ENCODE results near the gene GNG12. TPM values are rescaled to one million over a fixed set of nuclear protein-coding genes. Genes with fewer than 3 reads are reported as not detected.

GNG12 gene
- polyA plus RNA-seq, 3 donors: 94.0 to 104 (median 103) TPM

DNA sequence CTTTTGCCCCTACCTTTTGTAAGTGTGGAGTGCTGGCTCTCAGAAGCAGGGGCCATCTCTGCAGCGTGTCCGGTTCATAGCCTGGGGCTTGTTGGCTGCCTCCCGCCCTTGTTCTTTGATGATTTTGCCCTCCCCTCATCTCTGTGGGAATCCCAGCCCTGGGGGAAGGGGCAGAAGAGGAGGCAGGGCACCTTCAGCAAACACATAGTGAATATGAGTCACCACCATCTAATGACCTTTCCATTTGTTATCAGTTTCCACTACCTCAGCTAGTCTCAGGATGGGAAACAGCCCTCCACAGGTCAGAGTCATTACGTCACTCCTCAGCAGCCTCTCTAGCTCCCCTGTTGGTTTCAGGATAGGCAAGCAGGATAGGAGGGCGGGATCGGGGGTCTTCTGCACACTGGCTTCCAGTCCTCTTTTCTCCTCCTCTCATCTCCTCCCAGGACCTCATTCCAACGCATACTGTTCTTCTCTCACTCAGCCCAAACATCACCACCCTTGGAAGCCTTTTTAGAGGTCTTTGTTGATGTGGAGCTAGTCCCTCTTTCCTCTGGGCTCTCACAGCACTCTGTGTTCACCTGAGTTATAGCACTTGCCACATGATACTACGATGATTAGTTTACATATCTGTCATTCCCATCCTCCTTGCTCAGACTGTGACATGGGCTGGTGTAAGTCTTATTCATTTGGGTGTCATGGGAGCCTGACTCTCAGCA lies 132.4 kb downstream of the GNG12 start:
- DNase-seq (ENCODE audit: extremely low read depth in 1 of 11, low read depth in 9 of 11, low spot score in 4 of 11): no peak

DNA sequence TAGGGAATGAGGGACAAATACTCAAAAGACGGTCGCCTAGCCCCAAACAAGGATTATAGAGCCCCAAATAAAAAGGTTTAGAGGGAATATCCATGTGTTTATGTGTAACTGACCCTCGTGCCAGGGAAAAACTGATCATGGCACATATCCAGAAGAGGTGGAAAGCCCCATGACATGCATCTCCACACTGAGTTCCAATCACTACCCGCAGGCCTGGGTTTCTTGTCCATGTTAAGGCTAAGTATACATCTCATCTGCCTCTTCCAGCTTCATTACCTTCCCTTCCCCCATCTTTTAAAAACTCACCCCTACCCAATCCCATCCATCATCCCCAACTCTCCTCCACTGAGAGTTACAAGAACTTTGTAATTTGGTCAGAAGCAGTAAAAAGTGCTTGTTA lies 133.0 kb downstream of the GNG12 start:
- DNase-seq (ENCODE audit: extremely low read depth in 1 of 11, low read depth in 9 of 11, low spot score in 4 of 11): no peak

DNA sequence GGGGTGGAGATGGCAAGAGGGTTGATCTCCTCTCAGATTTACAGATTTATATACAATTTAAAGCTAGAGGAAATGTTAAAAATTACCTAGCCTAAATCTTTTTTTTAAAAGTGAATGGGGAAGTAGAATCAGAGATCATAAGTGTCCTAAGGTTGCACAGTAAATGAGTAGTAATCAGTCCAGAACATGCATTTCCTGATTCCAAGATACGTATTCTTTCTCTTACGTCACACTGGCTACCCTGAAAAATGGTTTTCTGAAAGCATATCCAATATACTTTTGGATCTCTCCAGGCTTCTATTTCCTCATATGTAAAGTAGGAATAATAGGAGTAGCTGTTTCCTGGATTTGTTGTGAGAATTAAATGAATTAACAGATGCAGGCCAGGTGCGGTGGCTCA lies 136.6 kb downstream of the GNG12 start:
- no peak for DNase-seq (ENCODE audit: extremely low read depth in 1 of 11, low read depth in 9 of 11, low spot score in 4 of 11)

DNA sequence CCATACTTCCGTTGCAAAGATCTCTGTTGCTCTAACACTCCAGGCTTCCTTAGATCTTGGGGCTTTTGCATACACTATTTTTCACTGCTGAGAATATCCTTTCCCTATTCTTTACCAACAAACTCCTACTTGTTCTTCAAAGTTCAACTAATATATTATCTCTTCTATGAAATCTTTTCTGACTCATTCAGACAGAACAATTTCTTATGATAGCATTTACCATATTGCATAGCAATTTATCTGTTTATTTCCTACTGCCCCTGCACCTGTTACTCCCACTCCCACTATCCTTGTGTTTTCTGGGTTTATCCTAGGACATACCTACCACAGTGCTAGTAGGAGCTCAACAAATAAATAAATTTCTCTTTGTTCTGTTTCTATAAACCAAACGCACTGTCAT lies 137.3 kb downstream of the GNG12 start:
- no peak for DNase-seq (ENCODE audit: extremely low read depth in 1 of 11, low read depth in 9 of 11, low spot score in 4 of 11)

DNA sequence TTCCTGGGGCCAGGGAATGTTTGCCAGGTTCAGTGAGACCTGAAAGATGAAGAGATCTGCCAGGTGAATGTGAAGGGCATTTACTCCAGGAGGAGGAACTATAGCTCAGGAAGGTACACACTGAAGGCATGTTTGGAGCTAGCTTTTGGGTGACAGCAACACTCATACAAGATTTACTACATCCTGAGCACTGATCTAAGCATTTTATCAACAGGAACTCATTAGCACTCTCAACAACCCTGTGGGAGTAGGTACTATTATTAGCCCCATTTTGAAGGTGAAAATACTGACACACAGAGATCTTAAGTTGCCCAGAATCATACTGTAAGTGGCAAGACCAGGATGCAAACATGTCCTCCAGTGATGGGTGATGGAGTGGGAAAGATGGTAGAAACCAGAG lies 141.6 kb downstream of the GNG12 start:
- no peak for DNase-seq (ENCODE audit: extremely low read depth in 1 of 11, low read depth in 9 of 11, low spot score in 4 of 11)

DNA sequence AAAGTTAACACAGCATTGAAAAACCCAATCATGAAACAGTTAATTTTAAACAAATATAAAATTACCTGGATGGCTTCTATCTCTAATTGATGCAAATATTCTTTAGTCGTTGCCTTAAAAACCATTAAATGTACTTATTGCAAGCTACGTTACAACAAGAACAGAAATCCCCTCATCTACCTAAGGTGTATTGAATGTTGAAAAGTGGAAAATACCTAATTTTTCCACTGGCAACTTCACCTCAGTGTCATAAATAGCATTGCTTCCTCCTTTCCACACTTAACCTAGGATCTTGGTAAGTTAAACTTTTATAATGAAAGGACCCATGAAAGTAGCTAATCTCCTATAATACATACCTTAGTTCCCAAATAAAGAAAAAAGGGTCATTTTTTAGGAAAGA lies 142.9 kb downstream of the GNG12 start:
- DNase-seq (ENCODE audit: extremely low read depth in 1 of 11, low read depth in 9 of 11, low spot score in 4 of 11): no peak

DNA sequence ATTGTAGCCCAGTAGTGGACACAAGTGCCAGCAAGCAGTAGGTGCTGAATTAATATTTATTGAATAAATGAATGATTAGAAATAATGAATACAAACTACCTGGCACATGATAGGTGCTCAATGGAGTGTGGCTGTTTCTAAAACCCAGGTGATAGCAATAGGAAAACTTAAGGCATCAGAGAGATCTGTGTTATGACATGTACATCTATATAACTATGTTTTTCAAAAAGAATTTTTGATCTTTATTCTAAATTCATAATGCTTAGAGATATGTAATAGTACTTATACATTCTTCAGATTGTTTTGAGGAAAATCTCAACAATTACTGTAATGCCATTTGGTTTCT lies 143.3 kb downstream of the GNG12 start:
- no peak for DNase-seq (ENCODE audit: extremely low read depth in 1 of 11, low read depth in 9 of 11, low spot score in 4 of 11)

DNA sequence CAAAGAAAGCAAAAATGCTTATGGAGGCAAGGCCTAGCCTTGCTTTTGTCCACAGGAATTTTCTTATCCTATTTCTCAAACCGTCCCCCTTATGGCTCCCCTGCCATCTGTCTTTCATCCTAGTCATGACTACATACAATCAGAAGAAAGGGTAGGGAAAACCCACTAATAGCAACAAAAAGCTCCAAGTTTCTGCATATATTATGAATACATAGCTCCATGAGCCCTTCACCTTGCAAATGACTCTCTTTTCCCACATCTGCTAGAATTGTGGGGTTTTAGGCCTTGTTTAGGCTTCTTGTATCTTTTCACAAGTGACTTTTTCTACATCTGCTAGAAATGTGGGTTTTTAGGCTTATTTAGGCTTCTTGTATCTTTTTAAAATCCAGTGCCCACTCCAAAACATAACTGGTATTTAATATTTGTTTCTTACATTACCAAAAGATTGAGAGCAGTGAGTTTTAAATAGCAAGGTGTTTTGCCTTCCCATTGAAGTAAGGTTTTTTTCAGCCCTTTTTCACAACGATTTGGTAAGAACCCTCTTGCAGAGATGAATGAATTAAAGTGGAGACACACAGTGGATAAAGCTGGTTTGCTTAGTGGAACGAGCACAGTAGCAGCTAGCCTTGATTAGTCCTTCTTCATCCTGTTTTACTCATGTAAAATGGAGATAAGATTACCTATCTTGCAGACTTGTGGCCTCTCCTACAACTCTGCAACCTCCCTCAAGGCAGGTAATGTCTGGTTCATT lies 143.8 kb downstream of the GNG12 start:
- no peak for DNase-seq (ENCODE audit: extremely low read depth in 1 of 11, low read depth in 9 of 11, low spot score in 4 of 11)

DNA sequence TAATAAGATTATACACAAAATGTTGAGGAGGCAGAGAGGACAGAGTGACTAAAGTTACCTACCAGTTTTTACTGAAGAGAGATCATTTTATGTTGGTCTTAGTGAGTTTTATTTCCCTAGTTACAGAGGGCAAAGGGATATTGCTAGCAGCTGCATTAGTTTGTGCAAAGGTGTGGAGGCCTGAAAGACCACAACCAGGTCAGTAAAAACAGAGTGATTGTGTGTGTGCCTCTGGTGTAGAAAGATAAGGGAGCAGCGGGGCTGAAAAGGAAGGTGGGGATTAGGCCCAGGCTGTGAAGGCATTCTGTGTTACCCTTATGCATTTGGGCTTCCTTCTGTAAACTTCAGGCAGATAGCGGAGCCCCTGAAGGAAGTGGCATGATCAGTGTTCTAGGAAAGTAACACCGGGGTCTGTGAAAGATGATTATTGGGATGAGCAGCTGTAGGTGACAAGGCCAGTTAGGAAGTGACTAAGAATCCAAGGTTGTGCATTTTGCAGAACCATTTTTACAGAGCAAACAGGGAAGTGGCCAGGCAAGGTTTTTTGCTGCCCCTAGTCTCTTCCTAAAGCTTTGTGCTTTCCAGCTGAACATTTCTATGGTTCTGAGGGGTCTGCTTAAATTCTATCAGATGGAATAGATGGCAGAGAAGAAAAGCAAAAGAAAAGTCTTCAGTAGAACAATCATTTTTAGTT lies 144.6 kb downstream of the GNG12 start:
- no peak for DNase-seq (ENCODE audit: extremely low read depth in 1 of 11, low read depth in 9 of 11, low spot score in 4 of 11)

DNA sequence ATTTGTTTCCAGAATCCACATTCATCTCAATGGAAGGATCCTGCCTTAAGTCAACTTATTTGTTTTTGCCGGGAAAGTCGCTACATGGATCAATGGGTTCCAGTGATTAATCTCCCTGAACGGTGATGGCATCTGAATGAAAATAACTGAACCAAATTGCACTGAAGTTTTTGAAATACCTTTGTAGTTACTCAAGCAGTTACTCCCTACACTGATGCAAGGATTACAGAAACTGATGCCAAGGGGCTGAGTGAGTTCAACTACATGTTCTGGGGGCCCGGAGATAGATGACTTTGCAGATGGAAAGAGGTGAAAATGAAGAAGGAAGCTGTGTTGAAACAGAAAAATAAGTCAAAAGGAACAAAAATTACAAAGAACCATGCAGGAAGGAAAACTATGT lies 145.6 kb downstream of the GNG12 start:
- DNase-seq (ENCODE audit: extremely low read depth in 1 of 11, low read depth in 9 of 11, low spot score in 4 of 11): peak in 1 of 11 donors; percentile 33

DNA sequence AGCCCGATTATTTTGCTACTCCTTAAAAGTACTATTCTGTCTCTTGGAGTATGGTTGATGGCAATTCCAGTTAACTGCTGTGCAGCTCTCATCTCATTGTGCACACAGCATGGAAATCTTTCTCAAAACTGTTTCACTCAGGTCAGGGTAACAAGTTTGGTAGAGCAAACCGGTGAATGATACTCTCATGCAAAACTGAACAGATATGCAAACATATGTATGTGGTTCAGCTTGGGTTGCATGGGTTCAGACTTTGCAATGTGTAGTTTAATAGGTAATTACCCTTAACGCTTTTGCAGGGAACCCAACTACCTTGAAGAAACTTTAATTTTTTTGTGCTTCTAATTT lies 146.1 kb downstream of the GNG12 start:
- DNase-seq (ENCODE audit: extremely low read depth in 1 of 11, low read depth in 9 of 11, low spot score in 4 of 11): no peak

DNA sequence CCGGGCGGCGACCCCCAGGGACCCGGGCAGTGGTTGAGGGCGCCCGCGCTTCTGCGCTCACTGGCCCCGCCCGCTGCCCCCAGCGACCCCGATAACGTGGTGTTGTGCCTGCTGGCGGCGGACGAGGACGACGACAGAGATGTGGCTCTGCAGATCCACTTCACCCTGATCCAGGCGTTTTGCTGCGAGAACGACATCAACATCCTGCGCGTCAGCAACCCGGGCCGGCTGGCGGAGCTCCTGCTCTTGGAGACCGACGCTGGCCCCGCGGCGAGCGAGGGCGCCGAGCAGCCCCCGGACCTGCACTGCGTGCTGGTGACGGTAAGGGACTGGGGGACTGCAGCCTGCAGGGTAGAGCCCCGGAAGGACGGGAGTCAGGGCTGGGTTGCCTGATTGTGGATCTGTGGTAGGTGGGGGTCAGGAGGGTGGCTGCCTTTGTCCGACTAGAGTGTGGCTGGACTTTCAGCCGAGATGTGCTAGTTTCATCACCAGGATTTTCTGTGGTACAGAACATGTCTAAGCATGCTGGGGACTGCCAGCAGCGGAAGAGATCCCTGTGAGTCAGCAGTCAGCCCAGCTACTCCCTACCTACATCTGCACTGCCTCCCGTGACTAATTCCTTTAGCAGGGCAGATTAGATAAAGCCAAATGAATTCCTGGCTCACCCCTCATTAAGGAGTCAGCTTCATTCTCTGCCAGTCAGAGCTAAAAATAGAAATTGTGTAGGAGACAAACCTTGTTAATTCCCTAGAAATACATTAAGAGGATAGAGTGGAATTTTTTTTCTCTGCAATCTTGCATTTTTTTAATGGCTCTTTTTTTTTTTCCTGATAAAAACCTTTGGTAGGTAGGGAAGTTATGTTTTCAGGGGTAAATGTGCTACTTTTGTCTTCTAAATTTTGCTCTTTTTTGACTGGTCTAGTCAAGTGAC lies 146.7 kb downstream of the GNG12 start:
- peak in 5 of 11 donors; percentile 36 to 56 (median 45) for DNase-seq (ENCODE audit: extremely low read depth in 1 of 11, low read depth in 9 of 11, low spot score in 4 of 11)

DNA sequence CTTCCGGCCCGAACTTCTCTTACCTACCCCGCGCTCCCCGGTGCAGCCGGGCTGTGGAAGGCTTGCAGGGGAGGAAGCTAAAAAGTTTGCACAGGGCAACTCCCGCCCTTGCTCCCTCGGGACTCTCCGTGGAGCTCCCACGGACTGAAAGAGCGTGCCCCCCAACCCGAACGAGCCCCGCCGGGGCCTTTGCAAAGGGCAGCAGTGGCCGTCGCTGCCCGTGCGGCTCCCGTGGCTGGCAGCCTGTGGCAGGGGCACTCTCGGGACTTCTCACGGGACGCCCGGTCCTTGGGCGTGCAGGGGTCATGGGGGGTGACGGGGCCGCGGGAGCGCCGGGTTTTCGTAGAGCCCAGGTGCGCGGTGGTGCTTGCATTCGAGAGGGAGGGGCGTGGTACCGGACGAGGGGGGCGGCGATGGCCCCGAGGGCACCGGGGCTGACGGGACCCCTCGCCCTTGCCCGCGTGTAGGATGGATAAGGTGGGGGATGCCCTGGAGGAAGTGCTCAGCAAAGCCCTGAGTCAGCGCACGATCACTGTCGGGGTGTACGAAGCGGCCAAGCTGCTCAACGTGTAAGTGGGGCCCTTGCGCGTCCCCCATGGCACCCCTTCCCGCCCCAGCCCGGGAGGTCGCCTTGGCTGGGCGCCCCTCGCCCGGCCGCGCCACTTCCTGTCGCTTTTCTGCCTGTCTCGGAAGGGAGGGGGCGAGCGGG lies 147.6 kb downstream of the GNG12 start:
- no peak for DNase-seq (ENCODE audit: extremely low read depth in 1 of 11, low read depth in 9 of 11, low spot score in 4 of 11)

DNA sequence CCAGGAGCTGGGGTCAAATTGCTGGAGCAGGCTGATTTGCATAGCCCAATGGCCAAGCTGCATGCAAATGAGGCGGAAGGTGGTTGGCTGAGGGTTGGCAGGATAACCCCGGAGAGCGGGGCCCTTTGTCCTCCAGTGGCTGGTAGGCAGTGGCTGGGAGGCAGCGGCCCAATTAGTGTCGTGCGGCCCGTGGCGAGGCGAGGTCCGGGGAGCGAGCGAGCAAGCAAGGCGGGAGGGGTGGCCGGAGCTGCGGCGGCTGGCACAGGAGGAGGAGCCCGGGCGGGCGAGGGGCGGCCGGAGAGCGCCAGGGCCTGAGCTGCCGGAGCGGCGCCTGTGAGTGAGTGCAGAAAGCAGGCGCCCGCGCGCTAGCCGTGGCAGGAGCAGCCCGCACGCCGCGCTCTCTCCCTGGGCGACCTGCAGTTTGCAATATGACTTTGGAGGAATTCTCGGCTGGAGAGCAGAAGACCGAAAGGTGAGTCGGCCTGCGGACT lies 148.2 kb downstream of the GNG12 start, which contains the start of gene GADD45A:
TSS of gene GADD45A (plus strand) at position 135 of the 491 bp plus-strand sequence. CDS start at position 429, 294 bp downstream.
- peak; percentile 85 to 99 (median 97) for DNase-seq (ENCODE audit: extremely low read depth in 1 of 11, low read depth in 9 of 11, low spot score in 4 of 11)

DNA sequence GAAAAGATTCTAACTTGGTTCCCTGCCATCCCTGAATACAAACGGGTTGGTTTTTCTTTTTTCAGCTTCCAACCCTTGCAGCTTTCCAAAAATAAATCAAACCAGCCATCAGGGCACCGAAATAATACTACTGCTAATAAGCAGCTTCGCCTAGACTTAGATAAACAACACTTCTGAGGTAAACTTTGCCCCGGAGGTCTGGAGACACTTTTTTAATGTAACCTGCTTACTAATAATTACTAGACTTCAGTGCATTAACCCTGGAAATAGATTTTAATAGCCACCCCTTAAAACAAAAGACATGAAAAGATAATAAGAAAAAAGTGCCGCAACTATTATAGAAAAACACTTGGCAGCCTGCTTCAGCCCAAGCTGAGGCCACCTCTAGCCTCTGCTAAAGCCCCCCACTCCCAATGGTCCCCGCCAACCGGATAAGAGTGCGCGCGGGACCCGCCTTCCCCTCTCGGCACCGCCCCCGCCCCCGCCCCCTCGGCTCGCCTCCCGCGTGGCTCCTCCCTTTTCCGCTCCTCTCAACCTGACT lies 148.7 kb downstream of the GNG12 start:
- DNase-seq (ENCODE audit: extremely low read depth in 1 of 11, low read depth in 9 of 11, low spot score in 4 of 11): no peak

DNA sequence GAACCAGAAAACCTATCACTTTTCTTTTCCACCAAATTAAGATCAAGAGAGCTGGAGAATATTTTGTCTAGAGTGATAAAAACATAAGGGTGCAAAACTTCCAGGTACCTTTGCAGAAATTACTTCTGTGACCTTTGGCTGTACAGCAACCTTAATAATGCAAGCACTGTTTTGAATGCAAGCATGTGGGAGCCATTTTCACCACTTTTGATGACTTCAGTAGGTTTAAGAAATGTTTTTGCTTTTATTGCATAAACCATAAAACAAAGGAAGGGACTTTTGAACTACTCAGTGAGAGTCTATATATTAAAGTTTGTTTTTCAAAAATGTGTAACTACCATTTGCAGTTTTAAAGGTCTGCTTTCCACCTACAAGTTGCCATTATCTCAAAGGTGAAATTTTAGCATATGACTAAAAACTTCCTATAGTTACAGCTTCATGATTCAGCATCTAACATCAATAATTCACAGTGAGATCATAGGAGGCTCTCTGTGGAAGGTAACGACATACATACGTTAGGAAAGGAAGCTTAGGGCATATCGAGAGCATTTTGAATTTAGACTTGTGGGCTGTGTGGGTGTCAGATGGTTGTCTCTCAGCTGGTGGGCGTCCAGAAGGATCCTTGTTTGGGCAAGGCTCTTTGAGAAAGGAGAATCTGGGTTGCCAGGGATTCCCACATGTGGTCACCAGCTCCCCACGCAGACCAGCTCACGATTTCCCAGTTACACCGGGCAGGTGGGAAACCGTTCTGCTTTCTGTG lies 149.3 kb downstream of the GNG12 start:
- DNase-seq (ENCODE audit: extremely low read depth in 1 of 11, low read depth in 9 of 11, low spot score in 4 of 11): no peak

DNA sequence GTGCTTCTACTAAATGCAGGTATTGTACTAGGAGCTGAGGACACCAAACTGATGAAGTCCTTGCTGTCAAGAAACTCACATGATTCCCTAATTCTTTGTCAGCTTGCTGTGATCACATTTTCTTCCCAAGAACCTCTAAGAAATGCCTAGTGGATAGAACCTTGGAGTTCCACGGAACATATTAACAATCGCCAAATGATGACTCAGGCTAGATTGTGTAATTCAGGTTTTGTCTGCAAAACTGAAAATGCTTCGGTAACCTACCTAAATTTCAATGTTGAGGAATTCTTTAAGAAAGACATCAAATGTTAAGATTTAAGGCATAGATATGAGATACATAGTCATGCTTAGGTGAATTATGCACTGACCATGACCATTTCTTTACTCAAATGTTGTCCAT lies 150.0 kb downstream of the GNG12 start:
- DNase-seq (ENCODE audit: extremely low read depth in 1 of 11, low read depth in 9 of 11, low spot score in 4 of 11): no peak
